MCF 10A (cell line): ENCODE data around the gene NFKB2. TPM values are rescaled to one million over a fixed set of nuclear protein-coding genes. Genes with fewer than 3 reads are reported as not detected.

Source experiments
- BruUV-seq: library from RNA; stranded (reverse); fragments of 400-500 nt; replicated peaks from 2 replicates; lab custom pipeline; 2021; lab: Mats Ljungman, UMichigan
- CTCF ChIA-PET: fragments of 300-600 bp; sonication (Branson Sonifier 250); formaldehyde crosslinking; extraction: SDS; loops from one replicate; lab custom pipeline; 2021; ENCODE audit warnings: antibody characterized with exemption, inconsistent platforms; lab: Yijun Ruan, JAX
- POLR2A ChIA-PET: fragments of 300-600, 350-650 bp; sonication (Branson Sonifier 250); formaldehyde crosslinking; extraction: SDS; loops from one replicate; lab custom pipeline; 2020; ENCODE audit warnings: antibody characterized with exemption, inconsistent platforms; lab: Yijun Ruan, JAX
- DNase-seq: peaks from one replicate; pipeline ENCODE4 v3.0.0-alpha.2; 2018; ENCODE audit not compliant: unreplicated experiment
- H3K27ac Mint-ChIP-seq: one replicate; pipeline ENCODE4 v1.8.0; 2022; ENCODE audit warnings: mild to moderate bottlenecking, low read depth, mixed read lengths; ENCODE audit not compliant: unreplicated experiment
- H3K27me3 Mint-ChIP-seq: one replicate; pipeline ENCODE4 v1.8.0; 2022; ENCODE audit warnings: mixed read lengths; ENCODE audit not compliant: insufficient read depth, unreplicated experiment
- H3K36me3 Mint-ChIP-seq: one replicate; pipeline ENCODE4 v1.8.0; 2022; ENCODE audit warnings: mild to moderate bottlenecking, moderate library complexity, mixed read lengths; ENCODE audit not compliant: insufficient read depth, unreplicated experiment
- H3K4me1 Mint-ChIP-seq: one replicate; pipeline ENCODE4 v1.8.0; 2022; ENCODE audit warnings: mixed read lengths; ENCODE audit not compliant: insufficient read depth, unreplicated experiment
- H3K4me3 Mint-ChIP-seq: one replicate; pipeline ENCODE4 v1.8.0; 2022; ENCODE audit warnings: mild to moderate bottlenecking, moderate library complexity, mixed read lengths; ENCODE audit not compliant: unreplicated experiment
- H3K9me3 Mint-ChIP-seq: one replicate; pipeline ENCODE4 v1.8.0; 2022; ENCODE audit warnings: mixed read lengths; ENCODE audit not compliant: unreplicated experiment
- CTCF ChIP-seq: fragments of 200-600 bp; IDR thresholded peaks from one replicate; pipeline ENCODE4 v1.8.0; 2022; ENCODE audit warnings: antibody characterized with exemption, mild to moderate bottlenecking; ENCODE audit not compliant: unreplicated experiment
- intact Hi-C: fragments of 100-400 bp; cut with micrococcal nuclease; formaldehyde crosslinking; loops from 2 replicates; pipeline ENCODE4 v1.14.1; 2022
- total RNA-seq: library from RNA; stranded (reverse); gene quantifications from 2 replicates; pipeline ENCODE4 v1.2.3, GENCODE V29; 2022

NFKB2 gene
- total RNA-seq, 1 experiment from 2014 or later: 76.2 TPM

DNA sequence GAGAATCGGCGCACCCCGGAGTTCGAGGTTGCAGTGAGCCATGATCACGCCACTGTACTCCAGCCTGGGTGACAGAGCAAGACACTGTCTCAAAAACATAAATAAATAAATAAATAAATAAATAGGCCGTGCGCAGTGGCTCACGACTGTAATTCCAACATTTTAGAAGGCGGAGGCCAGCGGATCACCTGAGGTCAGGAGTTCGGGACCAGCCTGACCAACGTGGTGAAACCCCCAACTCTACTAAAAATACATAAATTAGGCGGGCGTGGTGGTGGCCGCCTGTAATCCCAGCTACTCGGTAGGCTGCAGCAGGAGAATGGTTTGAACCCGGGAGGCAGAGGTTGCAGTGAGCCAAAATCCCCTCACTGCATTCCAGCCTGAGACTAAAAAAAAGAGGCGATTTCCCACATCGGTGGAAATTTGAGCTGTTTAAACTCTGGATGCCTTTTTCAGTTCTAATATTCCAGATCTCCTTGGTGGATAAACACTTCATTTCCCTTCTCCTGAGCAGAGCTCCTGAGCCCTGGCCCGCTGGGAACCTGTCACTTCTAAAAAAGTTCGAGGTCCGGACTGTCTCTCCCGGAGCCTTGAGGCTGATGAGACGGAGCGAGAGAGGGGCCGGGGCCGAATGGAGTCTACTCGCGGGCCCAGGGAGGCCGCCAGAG lies 2.0 kb upstream of the NFKB2 start:
- H3K4me1 Mint-ChIP-seq: peaks cover 5% of the 10 kb centered on the region
- TSS peak; percentile 78 for BruUV-seq
- intact Hi-C loops: loop anchor here (1.0 to 2.0 kb wide), 3 partner anchors 27 to 189 kb away; partner anchors contain the start of gene FBXL15
- H3K36me3 Mint-ChIP-seq: peaks cover 21% of the 10 kb centered on the region
- no peaks in the 10 kb centered on the region for H3K9me3 Mint-ChIP-seq
- TF ChIP-seq CTCF: peak; percentile 85
- peak overlapping the region; percentile 92 for H3K4me3 Mint-ChIP-seq
- peak overlapping the region; percentile 99 for H3K27ac Mint-ChIP-seq
- CTCF ChIA-PET: interaction anchor here (0.6 to 10.5 kb wide), 32 partner anchors 9 to 1544 kb away, joined by 3 to 137 read pairs (median 4); partner anchors contain the start of genes ELOVL3 and FBXL15
- H3K27me3 Mint-ChIP-seq: no peaks in the 10 kb centered on the region
- no peak for DNase-seq
- POLR2A ChIA-PET: interaction anchor here (0.7 to 5.4 kb wide), 15 partner anchors 8 to 240 kb away, joined by 3 to 96 read pairs (median 4); partner anchors contain the start of genes ACTR1A, C10orf95, CUEDC2 and FBXL15

DNA sequence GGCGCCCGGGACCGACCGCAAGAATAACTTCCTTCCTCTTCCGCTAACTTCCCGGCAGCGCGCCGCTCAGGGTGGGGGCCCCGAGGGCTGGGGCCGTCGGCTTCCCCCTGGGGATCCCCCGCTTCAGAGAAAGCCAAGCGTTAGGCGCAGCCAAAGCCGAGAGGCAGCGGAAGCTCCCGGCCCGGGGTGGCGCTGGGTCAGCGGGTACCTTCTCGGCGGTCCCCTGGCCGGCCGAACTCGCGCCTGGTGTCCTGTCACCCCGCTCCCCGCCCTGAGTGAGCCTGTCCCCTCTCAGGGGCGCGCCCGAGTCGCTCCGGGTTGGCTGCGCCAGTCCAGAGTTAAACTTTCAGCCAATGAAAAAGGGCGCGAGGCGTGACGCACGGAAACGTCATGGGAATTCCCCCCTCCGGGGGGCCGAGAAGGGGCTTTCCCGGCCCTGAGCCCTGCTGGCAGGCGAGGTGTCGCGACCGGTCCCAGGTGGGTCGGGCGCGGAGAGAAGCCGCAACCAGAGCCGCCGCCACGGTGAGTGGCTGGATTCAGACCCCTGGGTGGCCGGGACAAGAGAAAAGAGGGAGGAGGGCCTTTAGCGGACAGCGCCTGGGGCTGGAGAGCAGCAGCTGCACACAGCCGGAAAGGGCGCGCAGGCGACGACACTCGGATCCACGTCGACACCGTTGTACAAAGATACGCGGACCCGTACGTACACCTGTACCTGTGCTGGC lies 1.3 kb upstream of the NFKB2 start:
- H3K27me3 Mint-ChIP-seq: no peaks in the 10 kb centered on the region
- peak; percentile 96 for DNase-seq
- H3K9me3 Mint-ChIP-seq: no peaks in the 10 kb centered on the region
- CTCF ChIA-PET: interaction anchor here (0.6 to 10.5 kb wide), 25 partner anchors 9 to 1543 kb away, joined by 3 to 137 read pairs (median 5); partner anchors contain the start of genes ELOVL3 and FBXL15
- peaks cover 7% of the 10 kb centered on the region for H3K4me1 Mint-ChIP-seq
- POLR2A ChIA-PET: interaction anchor here (0.5 to 5.4 kb wide), 25 partner anchors 8 to 391 kb away, joined by 3 to 96 read pairs (median 6); partner anchors contain the start of genes ACTR1A, ARL3, C10orf95 and CUEDC2
- no TSS peak for BruUV-seq
- H3K27ac Mint-ChIP-seq: peak overlapping the region; percentile 99
- no peak for TF ChIP-seq CTCF
- intact Hi-C loops: loop anchor here (1.0 to 2.0 kb wide), 3 partner anchors 27 to 189 kb away; partner anchors contain the start of gene FBXL15
- peaks cover 25% of the 10 kb centered on the region for H3K36me3 Mint-ChIP-seq
- peak overlapping the region; percentile 92 for H3K4me3 Mint-ChIP-seq

DNA sequence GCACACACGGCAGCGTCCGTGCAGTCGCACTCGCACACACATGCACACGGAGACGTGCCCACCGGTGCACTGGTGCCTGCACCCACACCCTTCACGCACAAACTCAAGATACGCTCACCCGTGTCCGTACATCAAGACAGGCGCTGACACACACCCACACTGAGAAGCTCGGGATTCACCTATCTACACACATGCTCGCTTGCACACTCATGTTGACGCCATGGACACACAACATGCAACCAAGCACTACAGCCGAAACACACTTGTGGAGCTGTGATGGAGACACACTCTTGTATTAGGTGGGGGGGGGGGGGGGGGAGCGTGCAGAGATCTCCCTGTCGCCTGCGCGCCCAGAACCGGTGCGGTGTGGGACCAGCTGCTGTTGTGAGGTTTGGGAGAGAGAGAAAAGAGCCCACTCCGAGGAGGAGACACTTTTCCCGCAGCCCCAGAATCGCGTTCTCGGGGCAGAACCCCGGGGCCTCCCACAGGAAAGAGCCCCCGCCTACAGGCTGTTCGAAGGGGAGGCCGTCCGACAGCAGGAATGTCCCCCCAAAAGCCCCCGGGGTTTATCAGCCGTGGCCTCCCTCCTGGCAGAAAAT lies 605 bp upstream of the NFKB2 start:
- no peak for TF ChIP-seq CTCF
- intact Hi-C loops: loop anchor here (1.0 to 2.0 kb wide), 3 partner anchors 26 to 188 kb away; partner anchors contain the start of gene FBXL15
- ChIA-PET CTCF (interaction anchor here (0.6 to 10.5 kb wide), 10 partner anchors 13 to 1870 kb away, joined by 3 to 137 read pairs (median 7); partner anchors contain the start of genes ELOVL3, FBXL15 and NOLC1), POLR2A (interaction anchor here (0.7 to 5.4 kb wide), 21 partner anchors 9 to 329 kb away, joined by 3 to 96 read pairs (median 6); partner anchors contain the start of genes ACTR1A, ARL3, C10orf95 and CUEDC2)
- Mint-ChIP-seq H3K9me3 (no peaks in the 10 kb centered on the region), H3K4me1 (peaks cover 7% of the 10 kb centered on the region), H3K4me3 (peak overlapping the region; percentile 92), H3K27me3 (no peaks in the 10 kb centered on the region), H3K36me3 (peaks cover 31% of the 10 kb centered on the region), H3K27ac (peak overlapping the region; percentile 99)
- BruUV-seq: TSS peak; percentile 23
- peak; percentile 62 for DNase-seq
